T-helper 22 cell (primary cell): Measurements from ENCODE around the gene DOCK1.

Experiments
- DNase-seq: peaks from one replicate; pipeline ENCODE4 v3.0.0-alpha.2; 2020; ENCODE audit warnings: low read depth

Gene DOCK1

GRCh38 chr10:127467811-127468210, 562.6 kb downstream of the DOCK1 start:
- DNase-seq, result no peak

GRCh38 chr10:127468632-127469031, 563.4 kb downstream of the DOCK1 start:
- DNase-seq, result no peak

GRCh38 chr10:127470911-127471310, 565.7 kb downstream of the DOCK1 start:
- no peak for DNase-seq

GRCh38 chr10:127472976-127473375, 567.7 kb downstream of the DOCK1 start:
- DNase-seq, result no peak

GRCh38 chr10:127474501-127474900, 569.3 kb downstream of the DOCK1 start:
- no peak for DNase-seq

GRCh38 chr10:127485153-127485857, 580.1 kb downstream of the DOCK1 start:
- DNase-seq, result no peak

- no peak for DNase-seq
These were observed 581.1 kb downstream of the DOCK1 start for GRCh38 chr10:127486355-127486754.

GRCh38 chr10:127492607-127493250, 587.5 kb downstream of the DOCK1 start:
- DNase-seq, result no peak

- no peak for DNase-seq
These were observed 590.8 kb downstream of the DOCK1 start for GRCh38 chr10:127496035-127496434.

- DNase-seq, result no peak
These were observed 592.5 kb downstream of the DOCK1 start for GRCh38 chr10:127497685-127498084.

- no peak for DNase-seq
These were observed 592.9 kb downstream of the DOCK1 start for GRCh38 chr10:127498087-127498486.

GRCh38 chr10:127500127-127500526, 594.9 kb downstream of the DOCK1 start:
- no peak for DNase-seq
